NOMO-1 treated with DMSO at 0.1 percent for 48 hours (cell line): ENCODE measurements around the gene ZFYVE21.

ENCODE experiments used
- DNase-seq: peaks from one replicate; lab custom pipeline; 2025; ENCODE audit not compliant: unreplicated experiment; lab: John Stamatoyannopoulos, UW

The ZFYVE21 gene

DNA sequence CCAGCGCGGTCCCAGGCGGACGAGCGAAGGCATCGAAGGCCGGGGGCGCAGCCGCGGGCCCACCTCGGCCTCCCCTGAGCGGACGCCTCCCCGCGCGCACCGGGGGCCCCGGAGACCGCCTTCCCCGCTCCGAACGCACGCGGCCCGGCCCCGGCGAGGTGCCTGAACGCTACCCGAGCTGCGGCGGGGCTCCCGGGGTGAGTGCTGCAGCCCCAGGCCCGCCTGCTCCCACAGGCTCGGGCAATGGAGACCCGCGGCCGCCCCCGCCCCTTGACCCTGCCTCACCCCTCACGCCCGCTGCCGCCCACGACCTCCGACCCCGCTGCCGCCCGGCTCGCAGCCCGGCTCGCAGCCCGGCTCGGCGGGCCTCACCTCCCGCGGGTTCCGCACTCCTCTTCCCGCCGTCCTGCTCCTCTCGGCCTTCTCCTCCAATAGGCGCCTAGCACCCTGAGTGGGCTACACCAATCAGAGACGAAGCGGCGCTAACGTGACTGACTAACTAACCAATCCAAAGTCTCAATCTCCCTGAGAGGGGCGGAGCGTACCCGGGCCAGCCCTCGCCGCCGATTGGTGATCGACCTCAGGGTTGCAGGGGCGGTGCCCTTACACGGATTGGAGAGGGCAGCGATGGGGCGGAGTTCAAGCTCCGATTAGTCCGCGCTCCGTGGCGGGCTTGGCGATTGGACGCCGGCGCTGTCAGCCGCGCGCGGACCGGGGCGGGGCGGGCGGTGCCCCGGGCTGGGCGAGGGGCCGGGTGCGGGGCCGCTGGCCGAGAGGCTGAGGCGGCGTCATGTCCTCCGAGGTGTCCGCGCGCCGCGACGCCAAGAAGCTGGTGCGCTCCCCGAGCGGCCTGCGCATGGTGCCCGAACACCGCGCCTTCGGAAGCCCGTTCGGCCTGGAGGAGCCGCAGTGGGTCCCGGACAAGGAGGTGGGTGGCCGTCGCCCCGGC lies at the start of gene ZFYVE21, which contains the start of gene XRCC3:
Gene ZFYVE21, plus strand, starts transcription at position 759 of the 949 bp plus-strand sequence. Its CDS starts 32 bp downstream, at position 791.
Gene XRCC3, minus strand, starts transcription at position 400 of the 949 bp plus-strand sequence. CDS start 4,364 bp downstream, outside the sequence.
- DNase-seq: peak; percentile 99

DNA sequence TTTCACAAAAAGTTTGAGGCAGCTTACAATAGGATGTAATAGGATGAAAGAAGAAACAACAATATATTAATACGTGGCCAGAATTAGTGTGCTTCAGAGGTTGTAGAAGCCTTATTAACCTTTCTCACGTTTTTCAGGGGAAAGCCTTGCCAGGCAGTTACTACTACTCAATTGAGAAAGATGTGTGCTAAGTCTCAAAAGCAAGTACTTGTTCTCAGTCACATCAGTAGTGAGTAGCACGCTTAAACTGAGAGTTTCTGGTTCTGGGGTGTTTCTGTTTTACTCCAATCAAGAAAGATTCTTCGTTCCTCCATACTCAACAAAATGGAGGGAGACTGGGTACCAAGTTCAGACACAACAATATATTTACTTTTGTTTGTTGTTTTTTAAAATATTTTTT lies 47.9 kb upstream of the ZFYVE21 start:
- no peak for DNase-seq

DNA sequence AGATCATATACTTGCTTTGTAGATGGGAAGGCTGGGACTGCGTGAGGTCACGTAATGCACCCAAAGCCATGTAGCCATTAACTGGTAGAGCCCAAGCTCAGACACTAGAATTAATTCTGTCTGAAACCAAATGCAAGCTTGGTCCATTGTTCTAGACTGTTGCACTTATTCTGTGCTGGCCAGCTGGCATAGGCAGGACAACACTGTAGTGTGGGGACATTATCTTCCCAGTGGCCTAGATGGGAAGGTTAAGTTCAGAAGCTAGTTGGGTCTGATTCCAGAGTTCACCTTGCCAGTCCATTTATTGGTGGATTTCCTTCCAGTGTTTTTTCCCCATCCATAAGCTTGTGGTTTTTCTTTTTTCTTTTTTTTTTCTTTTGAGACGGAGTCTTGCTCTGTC lies 47.5 kb upstream of the ZFYVE21 start:
- DNase-seq: no peak

DNA sequence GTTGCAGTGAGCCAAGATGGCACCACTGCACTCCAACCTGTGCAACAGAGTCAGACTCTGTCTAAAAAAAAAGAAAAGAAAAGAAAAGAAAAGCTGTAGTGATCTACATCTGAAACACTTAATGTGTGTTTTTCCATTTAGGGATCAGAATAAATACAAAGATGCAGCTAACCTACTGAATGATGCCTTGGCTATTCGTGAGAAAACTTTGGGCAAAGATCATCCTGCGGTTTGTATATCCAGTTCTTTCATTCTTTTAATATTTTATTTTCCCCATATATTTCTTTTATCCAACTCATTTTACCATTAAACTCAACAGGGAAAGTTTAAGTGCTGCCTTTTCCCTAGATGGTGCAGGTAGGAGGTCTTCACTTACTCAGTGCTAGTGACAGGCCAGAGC lies 46.2 kb upstream of the ZFYVE21 start:
- no peak for DNase-seq

DNA sequence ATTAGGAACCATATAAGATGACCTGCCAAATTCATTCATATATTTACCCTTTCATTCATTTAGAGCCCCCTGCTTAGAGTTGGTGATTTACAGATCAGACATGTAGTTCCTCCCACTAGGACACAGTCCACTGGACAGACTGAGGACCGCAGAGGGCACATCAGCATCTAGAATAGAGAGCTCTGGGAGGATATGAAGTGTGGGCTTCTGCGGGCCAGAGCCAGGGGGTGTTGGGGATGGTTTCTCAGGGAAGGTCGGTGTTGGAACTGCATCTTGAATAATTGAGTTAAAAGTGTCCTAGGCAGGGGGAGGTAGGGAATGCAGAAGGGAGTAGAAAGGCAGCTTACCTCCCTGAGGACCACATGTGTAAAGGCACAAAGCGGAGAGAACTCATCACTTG lies 43.7 kb upstream of the ZFYVE21 start:
- DNase-seq: no peak

DNA sequence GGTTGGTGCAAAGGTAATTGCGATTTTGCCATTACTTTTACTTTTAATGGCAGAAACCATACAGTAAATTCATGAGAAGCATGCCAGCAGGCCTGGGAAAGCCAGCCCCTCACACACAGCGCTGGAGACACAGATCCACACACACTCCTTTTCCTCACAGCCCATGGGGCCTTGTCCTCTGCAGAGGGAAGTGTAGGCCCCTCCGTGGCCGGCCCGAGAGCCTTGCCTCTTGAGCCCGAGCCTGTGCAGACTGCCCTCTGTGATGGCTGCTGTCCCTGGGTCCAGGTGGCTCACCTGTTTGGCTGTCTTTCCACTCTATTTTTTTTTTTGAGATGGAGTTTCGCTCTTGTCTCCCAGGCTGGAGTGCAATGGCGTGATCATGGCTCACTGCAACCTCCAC lies 39.7 kb upstream of the ZFYVE21 start:
- no peak for DNase-seq

DNA sequence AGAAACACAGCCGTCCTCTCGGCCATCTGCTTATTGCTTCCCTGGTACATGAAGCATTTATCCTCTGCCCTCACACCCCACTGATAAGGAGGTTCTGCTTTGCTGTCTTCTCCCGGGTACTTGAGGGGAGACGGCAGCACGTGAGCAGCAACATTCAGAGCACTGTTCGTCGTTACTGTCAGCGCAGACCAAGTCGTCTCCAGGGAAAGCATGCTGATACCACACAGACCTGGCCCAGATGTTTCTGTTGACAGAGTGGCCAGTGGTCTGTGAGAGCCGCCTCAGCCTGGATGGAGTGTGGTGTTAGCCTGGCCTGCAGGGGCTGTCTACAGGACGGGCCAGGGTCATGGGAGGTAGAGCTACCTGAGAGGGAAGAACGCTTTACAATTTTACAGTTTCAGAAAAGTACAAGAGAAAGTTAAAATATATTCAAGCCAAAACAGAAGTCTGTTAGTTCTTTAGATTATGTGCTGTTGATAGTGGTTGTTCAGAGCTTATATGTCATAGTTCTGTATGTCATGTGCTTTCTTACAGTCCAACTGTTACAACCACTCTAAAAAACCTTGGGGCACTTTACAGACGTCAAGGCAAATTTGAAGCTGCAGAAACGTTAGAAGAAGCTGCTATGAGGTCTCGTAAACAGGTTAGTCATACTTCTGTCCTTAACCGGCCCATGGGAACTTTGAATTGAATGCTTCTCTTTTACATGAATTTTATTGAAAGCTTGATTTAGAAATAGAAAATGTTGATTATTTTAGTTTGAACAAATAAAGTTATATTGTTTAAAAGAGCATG lies 38.5 kb upstream of the ZFYVE21 start:
- no peak for DNase-seq

DNA sequence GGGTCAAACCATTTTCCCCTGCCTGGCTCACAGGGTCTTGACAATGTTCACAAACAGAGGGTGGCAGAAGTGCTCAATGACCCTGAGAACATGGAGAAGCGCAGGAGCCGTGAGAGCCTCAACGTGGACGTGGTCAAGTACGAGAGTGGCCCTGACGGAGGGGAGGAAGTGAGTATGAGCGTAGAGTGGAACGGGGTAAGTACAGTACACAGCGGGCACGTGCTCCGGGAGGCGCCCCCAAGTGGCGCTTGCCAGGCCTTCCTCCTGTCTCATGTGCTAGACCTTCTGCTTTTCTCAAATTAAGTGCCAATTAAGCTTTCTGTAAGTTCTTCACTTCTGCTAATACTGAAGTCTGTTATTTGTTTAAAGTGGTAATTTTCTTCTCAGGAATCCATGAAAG lies 36.3 kb upstream of the ZFYVE21 start:
- DNase-seq: peak; percentile 82

DNA sequence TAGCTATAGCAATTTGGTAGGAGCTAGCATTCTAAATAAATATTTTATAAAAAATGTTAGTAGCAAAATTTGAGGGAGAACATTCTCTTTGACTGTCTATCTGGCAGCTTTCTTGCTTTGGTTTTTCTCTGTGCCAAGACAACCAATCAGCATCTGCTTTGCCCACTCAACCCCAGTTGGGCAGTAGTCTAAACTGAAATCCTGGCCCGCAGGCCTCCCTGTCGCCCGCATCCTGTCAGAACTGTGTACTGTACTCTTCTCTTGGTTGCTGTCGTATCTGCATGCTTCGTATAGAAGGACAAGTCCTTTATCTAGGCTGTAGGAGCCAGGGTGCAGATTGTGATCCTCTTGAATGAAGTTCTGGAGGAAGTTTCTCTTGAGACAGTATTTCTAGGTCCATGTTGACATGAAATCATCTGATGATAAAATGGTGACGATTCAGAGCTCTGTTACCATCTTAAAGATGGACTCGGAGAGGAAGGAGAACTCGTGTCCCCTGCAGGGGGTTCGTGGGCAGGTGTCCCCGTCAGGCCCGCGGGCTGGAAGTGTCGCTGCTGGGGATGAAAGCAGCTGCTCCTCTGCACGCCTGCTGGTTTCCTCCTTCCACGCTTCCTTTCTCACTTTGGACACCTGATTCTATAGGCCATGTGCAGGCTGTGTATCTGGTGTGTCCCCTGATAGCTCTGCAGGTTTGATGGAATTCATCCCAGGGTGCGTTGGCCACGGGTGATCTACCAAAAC lies 34.9 kb upstream of the ZFYVE21 start:
- DNase-seq: no peak

DNA sequence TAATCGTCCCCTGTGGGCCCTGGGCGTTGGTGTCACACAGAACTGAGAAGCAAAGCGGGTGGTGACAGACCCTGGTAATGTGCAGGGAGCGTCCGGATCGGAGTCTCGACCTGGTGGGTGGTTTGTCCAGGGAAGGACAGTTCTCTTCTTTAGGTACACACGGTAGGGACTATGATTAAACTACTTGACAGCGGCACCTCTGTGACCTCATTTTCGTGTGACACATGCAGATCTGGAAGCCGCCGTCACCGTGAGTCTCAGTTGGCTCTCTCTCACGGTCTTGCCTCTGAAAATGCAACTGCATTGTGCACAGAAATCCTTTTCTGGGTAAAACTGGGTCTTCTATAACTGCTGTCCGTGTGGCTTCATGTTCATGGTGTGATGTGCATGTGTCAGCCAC lies 32.5 kb upstream of the ZFYVE21 start:
- DNase-seq: no peak

DNA sequence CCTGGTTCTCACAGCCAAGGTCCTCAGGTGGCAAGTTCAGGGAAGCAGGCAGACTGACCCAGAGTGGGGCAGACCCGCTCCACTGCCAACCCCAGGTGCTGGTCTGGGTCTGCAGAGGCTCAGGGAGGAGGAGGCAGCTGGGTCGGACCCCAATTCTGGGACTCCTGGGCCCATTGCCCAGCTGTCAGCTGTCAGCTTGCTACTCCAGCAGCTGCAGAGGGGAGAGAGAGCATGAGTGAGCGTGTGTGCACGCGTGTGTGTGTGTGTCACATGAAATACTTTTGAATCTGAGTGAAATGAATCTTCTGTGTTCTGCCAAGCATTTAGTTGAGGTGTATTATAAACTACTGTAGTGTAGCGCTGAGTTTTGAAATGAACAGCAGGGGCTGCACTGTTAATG lies 31.1 kb upstream of the ZFYVE21 start:
- DNase-seq: no peak

DNA sequence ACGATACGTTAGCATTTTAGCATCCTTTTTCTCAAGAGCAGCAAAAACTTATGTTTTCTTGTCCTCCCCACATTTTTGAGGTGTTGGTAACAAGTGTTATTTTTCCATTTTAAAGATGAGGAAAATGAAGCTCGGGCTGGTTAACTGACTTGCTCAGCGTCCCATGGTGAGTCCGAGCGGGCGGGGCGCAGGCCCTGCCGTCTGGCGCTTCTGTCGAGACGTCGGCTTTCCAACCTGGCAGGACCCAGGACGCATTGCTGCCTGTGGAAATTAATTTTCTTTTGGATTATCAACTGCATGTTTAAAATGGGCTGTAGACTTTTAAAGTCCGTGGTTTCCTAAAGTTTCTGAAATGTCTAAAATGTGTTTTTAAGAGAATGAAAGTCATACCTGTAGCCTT lies 30.7 kb upstream of the ZFYVE21 start:
- DNase-seq: no peak

DNA sequence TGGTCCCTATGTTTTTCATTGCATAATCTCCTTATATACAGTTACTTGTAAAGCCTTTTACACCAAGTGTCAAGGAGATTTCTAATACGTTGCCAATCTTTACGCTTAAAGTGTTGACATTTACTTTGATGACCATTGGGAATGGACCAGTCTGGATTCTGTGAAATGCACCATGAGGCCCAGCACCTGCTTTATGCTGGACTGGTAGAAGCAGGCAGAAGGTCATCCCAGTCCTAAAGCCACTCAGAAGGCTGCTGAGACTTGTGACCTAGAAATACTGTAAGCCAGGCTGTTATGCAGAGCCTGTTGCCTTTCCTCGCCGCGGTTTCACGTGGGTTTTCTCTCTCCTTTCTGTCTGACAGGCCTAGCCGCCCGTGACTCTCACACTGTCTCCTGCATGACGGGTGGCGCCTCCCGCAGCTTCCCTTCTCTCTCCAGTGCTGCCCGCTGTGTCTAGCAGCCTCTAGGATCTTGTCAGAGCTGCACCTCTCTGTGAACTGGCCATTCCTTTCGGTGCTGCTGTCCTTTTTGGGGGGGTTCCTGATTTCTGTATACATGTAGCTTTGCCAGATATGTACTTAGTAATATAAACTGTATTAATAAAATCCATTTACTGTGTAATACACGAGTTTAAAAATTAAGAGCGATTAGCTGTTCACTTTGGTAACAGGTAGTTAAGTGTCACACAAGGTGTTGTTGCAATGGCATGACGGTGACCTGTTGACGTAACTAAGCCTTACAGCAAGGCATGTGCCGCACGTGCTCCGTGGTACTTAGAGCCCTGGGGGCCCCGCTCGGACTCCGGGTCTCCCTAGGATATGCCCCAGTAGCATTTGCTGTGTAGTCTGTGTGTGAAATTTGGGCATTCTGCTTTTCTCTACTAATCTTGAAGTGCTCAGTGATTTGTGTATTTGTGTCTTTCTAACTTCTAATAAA lies 30.1 kb upstream of the ZFYVE21 start:
- no peak for DNase-seq

DNA sequence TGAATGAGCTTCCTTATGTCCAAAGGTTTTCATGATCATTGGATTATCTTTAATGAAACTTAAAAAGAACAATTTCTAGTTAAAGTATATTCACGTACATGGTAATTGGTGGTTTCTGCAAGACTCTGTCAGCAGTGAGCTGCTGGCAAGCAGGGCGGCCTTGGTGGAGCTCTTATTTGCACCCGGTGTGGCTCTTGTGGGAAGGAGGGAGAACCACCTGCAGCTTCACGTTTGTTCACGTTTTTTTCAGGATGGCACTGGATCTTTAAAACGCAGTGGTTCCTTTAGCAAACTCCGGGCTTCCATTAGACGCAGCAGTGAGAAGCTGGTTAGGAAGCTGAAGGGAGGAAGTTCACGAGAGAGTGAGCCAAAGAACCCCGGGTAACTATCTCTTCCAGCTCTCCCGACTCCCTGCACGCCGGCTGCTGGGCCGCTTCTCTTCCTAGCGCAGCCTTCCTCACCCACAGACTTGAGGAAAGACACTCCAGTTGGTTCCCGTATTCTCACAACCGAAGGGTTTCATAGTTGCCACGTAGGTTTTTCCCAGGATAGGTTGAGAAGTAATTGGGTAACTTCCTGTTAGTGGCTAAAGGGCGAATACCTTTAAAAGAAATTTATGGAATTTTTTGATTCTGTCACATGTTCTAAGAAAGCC lies 28.7 kb upstream of the ZFYVE21 start:
- no peak for DNase-seq

DNA sequence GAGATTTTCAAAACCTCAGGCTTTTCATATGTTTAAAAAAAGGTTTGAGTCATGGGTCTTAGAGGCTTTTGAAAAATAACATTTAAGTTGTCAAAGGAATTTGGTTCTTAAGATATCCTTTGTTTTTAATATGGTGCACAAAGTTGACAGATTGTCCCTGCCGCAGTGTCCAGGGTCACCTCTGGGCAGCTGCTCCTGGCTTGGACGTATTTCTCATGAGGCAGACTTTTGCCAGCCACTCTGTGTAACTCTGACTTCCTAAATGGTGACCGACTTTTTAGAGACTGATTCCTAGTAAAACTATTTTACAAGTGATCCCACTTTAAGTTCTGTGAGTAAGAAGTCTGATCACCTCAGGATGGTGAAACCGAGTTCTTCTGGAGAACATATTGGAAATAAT lies 27.9 kb upstream of the ZFYVE21 start:
- DNase-seq: no peak

DNA sequence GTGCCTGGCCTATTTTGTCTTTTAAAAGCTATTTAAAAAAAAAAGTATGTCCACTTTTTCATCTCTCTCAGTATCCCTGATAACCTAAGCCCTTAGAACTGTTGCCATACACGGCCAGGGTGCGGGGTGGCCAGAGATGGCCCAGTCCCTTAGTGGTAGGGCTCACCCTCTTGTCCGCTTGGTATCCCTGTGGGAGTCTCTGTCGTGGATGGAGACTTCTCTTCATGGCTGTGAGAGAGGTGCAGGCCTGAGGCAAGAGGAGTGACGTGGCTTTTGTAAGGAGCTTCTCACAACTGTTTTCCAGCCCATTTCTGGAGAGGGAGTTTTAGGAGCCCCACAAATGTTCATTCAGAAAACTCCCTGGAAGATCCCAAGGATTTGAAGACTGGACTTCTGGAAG lies 27.2 kb upstream of the ZFYVE21 start:
- no peak for DNase-seq

DNA sequence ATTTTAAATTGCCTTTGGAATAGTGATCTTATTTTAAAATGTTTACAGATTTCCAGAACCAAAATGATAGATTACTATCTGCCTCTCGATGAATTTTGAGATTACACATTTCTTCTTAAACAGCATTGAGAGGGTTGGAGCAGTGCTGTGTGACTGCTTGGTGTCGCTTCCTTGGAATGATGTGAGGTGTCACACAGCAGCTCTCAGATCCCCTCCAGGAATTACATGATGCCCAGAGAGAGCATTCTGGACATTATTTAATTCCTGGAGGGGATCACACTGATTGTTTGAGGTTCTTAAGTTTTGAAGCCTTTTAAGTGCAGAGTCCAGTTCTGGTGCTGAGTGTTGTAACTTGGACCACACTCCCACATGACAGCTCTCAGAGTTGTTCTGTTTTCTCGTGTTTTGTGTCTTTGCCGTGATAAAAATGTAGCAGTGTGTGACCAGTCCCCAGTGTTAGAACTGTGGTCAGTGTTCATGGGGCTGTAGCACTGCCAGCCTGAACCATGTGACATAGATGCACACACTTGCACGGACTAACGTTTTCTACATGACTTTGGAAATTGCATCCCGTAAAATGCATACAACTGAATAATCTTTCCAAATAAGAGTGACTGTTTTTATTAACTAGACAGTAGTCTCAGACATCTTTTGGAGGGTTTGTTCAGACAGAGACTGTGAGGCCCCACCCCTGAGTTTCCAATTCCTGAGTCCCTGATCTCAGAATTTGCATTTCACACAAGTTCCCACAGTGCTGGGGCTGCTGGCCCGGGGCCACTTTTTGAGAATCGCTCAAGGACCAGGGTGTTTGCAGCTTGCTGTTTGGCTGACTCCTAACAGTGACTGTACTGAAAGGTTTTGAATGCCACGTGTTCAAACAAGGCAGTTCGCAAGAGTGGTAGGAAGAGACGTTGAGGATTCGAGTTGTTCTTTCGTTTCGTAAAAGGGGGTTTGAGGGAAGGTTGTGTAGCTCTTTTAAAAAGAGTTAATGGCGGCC lies 26.4 kb upstream of the ZFYVE21 start:
- no peak for DNase-seq

DNA sequence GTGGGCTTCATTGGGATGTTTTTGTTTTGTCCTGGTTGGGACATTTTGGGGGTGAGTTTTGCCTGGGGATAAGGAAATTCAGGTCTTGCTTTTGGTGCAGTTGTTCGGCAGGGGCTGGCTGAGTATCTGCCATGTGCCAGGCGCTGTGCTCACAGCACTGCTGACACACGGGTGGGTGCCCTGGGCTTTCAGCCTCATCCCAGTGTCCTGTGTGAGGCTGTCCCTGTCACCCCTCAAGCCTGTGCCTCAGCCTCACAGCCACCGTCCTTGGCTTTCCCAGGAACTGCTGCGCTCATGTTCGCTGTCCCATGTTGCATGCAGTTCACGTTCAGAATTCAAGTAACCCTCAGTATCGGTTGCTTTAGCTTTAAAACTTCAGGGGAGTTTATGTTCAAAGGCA lies 25.3 kb upstream of the ZFYVE21 start:
- no peak for DNase-seq
